Hindlimb muscle (tissue), 1 donor: Measurements from ENCODE around the gene NKPD1. TPM values are rescaled to one million over a fixed set of nuclear protein-coding genes. Genes with fewer than 3 reads are reported as not detected.
A peak's percentile ranks its signal among the peaks of the same experiment; 100 is the strongest.
"Not testable (repeated sequence)": the region's sequence is repeated elsewhere in the genome, so short reads cannot be mapped to it uniquely, and the experiment has no call there.

Source experiments
- DNase-seq: peaks from one replicate; pipeline ENCODE4 v3.0.0-alpha.2; 2013
- polyA plus RNA-seq: library from polyadenylated mRNA; unstranded; fragments of 120-200 nt; gene quantifications from one replicate; pipeline ENCODE4 v1.2.1, GENCODE V29; 2013; ENCODE audit not compliant: insufficient read length

The NKPD1 gene
- polyA plus RNA-seq, 1 donor, result 0.21 TPM

DNA sequence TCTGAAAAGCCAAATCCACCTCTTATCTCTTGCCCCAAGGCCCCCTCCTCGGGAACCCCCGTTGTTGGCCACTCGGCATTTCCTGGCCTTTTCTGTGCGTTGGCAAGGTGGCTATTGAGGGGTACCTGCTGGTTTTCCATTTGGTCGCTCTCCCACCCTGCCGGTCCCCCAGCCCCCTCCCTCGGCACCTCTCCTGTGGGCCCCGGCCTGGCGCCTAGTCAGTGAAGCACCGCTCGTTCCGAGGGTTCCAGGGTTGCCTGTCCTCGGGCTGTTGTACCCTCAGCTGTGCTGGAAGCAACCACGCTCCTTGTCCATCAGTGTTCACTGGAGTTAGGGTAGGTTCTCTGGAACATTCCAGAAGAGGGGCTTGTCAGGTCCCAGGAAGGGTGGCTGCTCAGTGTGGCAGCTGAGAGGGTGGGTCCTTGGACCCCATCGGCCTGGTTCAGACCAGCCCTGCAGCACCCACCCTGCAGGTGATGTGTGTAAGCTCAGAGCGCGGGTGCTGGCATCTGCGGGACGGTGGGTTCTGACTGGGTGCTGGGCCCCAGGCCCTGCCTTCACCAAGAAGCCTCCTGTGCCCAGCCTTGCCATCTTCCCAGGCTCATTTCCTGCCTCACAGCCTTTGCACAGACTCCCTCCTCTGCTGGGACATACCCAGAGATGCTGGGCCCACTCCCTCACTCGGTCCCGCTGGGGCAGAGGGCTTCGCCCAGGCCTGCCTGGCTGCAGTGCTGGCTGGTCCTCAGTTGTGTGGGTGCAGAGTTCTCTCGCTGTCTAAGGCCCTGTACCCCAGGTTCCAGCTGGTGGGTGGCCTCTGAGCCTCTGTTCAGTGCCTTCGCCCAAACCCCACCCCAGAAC is 21.3 kb downstream of the NKPD1 start:
- no peak for DNase-seq

DNA sequence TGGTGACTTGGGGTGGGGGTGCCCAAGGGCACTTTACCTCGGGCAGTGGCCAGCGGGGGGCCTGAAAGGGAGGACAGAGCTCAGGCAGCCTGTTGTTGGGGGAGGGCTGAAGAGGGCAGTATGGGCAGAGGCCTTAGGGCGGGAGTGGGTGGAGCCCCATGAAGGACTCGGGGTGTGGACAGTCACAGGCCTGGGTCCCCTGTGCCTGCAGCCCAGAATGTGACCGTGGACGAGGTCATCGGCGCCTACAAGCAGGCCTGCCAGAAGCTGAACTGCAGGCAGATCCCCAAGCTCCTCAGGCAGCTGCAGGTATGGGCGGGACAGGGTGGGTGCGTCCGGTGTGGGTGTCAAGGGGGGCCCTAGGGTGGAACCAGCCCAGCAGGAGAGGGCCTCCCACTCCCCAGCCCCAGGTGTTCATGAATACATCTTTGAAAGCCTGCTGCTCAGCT is 22.5 kb downstream of the NKPD1 start:
- no peak for DNase-seq

DNA sequence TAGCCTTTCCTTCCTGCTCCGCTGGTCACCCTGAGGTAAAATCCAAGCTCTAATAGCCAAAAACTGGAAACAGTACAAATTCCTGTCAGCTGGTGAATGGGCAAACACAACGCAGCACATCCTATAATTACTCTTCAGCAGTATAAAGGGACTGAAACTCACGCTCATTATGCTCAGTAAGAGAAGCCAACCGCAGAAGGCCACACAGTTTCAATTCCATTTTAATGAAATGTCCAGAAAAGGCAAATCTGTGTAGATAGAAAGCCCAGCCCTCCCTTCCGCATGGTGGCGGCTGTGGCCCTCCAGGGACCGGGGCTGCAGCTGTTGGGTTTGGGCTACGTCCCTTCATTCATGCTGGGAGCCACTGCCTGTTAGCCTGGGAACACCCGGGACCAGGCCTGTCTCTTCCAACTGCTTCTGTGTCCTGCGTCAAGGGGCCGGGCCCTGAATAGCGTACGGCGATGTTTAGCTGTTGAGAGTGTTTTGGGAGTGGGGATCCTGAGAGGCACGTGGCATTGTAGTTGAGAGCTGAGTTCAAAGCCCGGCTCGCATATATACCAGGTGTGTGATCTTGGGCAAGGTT is 23.5 kb downstream of the NKPD1 start:
- peak; percentile 76 for DNase-seq

DNA sequence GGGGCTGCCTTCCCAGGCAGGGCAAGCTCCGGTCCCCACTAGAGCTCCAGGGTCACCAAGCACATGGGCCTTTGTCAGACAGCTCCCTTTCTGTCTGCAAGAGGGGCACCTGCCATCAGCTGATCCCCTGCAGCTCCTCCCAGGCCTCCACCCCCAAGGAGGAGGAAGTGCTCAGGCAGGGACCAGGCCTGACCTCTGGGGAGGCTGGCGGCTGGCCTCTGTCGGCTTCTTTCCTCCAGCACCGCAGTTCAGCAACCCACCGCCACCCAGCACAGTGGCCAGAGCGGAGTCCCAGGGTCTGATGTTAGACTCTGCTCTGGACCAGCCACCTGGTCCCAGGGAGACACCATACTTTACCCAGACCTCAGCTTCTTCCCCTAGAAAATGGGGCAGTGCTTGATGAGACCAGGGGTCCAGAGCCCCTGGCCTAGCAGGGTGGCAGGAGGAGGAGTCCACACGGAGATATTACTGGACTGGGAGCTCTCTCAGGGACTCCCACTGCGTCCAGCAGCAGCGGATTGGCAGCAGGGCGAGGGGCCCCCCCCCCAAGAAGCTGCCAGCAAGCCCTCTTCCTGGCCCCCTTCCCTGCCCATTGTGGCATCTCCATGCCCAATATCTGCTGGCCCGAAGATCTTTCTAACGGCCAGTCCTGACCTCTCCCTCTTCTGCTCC is 24.1 kb downstream of the NKPD1 start:
- DNase-seq, result no peak

DNA sequence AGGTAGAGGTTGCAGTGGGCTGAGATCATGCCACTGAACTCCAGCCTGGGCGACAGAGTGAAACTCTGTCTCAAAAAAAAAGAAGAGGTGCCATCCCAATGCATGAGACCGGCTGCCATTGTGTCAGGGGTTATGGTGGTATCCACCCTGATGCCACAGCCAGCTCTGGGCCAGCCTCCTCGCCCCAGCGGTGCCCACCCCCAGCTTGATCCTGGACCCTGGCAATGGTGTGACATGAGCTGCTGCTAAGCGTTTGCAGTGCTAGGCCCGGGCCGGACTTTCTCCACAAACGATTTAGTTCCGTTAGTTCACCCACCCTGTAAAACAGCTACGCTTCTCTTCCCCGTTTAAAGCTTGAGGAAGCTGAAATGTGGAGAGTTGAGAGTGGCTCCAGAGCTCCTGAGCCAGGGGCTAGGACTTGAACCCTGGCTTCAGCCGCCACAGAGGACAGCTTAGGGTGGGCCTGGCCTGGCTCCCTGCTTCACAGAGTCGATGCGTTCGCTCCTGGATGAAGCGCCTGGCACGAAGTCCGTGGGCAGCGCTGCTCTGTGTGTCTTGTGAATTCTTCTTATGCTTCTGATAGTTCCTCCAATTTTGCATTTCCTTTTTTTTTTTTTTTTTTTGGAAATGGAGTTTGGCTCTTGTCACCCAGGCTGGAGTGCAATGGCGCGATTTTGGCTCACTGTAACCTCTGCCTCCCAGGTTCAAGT is 25.5 kb downstream of the NKPD1 start:
- DNase-seq, result no peak

DNA sequence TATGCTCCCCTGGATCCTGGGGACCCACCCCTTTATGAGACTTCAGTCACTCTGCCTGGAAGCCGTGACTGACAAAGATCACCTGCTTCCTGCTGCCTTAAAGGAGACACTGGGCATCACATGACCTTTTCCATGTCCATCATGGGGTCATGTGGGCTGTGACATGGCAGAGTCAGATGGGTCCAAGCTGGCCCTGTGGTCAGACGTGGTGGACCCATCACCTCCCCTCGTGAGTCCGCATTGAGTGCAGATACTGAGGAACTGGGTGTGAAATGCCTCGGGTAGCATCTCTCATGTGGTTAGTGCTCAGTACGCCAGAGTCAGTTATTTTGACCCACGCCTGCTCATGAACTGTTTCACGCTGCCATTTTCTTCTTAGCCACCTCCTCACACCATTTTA is 27.1 kb downstream of the NKPD1 start:
- DNase-seq, result no peak

DNA sequence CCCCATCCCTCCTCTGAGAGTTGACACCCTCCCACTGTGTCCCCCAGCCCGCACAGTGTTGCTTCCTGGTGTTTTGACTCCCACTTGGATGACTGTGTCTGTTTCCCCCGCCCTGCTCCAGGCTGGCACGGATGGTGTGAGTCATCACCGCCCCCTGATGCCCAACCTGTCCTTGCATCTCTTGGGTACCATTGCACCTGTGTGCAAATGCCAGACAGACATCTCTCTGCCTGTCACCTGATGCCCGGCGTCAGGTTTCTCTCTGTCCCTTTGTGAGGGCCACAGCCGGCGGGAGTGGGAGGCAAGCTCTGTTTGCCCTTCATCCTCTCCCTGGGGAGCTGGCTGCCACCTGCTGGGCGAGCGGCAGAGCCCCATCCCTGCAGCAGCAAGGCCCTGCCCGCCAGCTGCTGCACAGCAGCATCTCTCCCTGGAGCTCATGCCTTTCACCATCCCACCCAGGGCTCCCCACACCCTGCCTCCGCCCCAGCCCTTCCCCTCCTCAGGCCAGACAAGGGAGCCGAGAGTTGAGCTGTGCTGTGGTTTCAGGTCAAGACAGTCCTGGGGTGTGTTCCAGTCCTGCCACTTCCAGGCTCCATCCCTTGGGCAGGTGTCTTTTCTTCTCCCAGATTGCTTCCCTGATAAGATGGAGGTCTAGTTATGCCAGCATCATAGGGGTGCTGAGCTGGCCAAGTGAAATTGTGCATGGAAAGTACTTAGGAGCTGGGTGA is 29.7 kb downstream of the NKPD1 start:
- DNase-seq, result no peak

DNA sequence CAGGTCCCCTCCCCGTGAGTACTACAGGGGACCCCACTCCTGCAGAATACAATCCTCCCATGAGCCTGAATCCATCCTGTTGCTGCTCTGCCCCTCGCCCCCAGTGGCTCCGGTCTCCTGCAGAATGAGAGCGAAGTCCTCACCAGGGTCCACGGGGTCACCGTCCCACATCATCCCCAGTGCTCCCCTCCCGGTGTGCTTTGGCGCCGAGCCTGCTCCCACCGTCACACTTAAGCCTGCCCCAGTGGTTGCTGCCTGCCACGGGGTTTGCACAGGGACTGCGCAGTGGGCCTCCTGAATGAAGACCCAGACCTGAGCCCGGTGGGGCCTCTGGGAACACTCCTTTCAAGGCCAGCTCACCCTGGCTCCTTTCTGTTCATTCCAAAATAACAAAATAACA is 30.5 kb downstream of the NKPD1 start:
- no peak for DNase-seq

DNA sequence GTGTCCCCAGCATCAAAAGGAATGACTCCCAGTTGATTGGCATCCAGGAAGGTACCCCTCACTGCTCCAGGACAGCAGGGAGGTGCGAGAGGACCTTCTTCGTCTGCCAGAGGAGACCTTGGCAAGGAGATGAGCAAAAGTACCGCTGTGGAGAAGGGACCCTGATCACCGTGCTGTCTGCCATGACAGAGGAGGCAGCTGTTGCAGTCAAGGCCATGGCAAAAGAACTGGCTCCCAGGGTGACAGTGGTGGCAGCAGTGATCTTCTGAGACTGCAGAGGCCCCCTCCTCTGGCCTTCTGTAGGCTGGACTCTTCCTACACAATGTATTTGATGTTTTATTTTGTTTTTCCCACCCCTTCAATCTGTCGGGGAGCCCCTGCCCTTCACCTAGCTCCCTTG is 32.0 kb downstream of the NKPD1 start:
- no peak for DNase-seq

DNA sequence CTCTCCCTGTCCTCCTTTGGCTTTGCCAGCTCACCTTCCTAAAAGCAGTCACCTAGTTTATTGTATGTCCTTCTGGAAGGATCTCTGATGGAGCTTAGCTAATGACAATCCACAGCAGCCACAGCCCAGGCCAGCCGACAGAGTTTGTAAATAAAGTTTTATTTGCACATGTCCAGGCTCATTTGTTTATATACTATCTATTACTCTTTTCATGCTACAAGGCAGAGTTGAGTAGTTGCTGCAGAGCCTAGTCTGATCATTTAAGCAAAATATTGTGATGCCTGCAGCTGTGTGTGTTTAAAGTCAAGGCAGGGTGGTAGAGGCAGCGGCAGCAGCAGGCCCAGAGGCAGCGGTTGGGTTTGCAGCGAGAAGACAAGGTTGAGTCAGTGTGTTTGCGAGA is 32.6 kb downstream of the NKPD1 start:
- no peak for DNase-seq

DNA sequence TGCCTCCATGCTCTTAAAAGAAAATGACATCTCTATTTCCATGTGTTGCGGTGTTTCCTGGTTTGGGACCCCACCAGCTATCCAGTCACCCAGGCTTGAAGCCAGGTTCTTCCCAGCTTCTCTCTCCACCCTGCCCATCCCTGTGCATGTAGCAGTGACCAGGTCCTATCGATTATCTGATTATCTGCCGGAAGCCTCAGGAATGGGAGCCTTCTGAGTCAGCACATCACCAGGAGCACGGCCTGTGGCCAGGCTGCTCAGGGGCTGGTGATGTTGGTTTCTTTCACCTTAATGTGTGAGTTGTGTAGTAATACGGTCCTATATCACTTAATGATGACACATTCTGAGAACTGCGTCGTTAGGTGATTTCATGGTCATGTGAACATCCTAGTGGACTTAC is 34.1 kb downstream of the NKPD1 start:
- no peak for DNase-seq

DNA sequence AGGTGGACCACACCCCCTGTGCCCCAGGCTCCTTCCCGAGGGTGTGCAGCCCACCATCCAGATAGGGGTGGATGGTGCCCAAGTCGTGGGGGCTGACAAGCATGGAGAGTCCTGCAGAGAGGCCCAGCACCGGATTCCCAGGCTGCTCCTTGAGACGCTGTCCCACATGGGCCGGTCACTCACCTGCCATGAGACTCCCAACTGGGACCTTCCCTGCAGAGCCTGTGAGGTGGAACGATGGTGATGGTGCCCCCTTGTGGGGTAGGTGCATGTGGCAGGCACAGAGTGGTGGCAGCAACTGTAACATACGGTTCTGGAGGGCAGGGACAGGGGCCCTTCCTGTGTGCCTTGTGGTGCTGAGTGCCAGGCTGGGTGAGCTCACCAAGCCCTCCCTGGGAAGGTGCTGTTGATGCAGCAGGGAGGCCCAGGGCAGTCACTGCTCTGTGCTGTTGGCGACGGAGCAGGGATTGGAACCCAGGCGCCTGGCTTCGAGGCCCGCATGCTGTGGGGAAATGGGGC is 34.7 kb downstream of the NKPD1 start:
- no peak for DNase-seq

DNA sequence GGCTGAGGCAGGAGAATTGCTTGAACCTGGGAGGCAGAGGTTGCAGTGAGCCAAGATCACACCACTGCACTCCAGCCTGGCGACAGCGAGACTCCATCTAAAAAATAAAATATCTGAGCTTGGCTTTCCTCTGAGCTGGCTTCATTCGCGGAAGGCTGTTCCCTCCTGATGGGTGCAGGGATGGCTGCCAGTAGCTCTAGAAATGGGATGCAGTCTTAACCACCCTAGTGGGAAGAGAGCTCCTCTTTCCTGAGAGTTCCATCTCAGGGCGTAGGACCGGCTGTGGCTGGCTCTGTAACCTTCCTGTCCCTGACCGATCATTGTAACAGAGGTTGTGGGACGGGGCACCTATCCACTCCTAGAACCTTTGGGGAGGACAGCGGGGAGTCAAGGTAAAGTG is 35.4 kb downstream of the NKPD1 start:
- no peak for DNase-seq

DNA sequence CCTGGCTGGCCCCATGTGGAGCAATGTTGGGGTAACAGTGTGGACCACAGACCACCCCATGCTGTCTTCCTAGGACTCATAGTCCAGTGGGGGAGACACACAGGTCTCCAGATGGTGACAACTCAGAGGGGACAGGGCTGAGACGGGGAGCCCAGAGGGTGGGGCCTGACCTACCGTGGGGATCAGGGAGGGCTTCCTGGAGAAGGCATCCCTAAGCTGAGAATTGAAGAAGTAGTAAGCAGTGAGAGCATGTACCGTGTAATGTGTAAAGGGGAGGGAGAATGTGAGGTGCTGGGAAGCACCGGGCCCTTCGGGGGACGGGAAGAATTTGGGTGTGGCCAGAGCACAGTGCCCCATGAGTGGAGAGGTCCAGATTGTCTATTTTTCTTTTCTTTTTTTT is 36.8 kb downstream of the NKPD1 start:
- no peak for DNase-seq

DNA sequence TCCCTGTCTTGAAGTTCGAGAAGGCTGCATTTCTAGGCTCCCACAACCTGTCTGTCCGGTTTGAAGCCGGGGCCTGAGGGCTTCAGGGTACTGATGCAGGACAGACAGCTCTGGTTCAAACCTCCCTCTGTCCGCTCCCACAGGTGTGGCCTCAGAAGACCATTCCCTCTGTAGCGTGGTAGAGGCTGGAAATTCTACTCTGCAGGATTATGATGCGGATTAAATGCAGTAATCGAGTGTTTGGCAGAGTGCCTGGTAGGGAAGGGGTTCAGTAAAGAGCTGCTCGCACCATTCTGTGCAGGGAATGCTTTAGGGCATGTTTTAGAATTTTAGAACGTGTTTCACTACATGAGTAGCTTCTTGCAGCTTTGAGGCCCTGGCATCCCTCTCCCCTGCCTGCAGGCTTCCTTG is 37.3 kb downstream of the NKPD1 start:
- DNase-seq, result no peak

DNA sequence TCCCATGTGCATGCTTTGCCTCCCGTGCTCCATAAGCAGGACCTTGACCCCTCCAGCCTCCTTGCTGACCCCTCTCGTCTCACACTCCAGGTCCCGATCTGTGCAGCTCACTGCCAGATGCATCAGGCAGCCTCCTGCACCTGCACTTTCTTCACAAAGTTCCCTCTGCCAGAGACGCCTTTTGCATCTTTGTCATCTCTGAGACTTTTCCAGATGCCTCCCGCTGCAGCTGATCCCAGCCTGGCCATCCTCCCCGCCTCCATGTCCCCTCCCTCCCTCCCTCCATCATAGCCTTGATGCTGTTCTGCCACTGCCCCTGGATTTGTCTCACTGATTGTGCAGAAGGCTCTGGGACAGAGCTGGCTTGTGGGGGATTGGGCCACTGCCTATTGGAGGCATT is 38.0 kb downstream of the NKPD1 start:
- no peak for DNase-seq

DNA sequence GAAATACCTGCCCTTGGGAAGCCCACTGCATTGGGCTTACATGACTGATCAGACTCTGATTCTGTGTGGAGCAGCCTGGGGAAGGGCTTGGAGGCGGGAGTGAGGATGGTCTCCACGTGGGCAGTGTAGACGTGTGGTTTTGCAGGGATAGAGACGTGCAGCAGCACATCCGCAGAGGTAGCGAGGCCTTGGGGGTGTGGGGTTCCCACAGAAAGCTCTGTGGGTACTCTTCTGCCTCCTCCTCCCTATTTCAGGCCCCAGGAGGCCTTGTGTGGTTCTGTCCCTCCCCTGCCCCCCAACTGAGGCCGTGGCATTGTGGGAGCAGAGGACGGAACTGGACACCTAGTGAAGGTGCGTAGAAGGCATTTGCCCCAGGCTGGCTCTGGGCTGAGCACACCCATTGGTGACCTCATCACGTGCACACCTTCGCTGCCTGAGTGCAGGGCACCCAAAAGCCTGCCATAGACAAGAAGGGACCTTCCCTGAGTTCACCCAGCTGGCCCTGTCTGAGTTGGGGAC is 38.9 kb downstream of the NKPD1 start:
- DNase-seq, result no peak

DNA sequence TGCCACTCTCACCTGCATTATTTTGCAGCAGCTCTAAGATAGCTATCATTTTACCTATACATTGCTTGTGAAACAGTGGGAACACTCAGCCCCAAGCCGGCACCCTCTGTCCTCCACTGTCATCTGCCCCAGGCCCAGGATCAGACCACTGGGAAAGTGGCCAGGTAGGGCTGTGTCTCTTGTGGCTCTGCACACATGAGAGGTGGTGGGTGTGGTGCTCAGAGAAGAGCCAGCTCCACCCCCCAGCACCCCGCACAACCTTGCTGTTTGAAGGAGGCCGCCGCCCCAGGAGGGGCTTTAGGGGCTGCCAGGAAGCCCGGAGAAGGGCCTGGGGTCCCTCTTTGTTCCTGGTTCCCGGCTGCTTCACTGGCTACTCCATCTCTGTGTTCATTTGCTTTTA is 41.2 kb downstream of the NKPD1 start:
- DNase-seq, result no peak

DNA sequence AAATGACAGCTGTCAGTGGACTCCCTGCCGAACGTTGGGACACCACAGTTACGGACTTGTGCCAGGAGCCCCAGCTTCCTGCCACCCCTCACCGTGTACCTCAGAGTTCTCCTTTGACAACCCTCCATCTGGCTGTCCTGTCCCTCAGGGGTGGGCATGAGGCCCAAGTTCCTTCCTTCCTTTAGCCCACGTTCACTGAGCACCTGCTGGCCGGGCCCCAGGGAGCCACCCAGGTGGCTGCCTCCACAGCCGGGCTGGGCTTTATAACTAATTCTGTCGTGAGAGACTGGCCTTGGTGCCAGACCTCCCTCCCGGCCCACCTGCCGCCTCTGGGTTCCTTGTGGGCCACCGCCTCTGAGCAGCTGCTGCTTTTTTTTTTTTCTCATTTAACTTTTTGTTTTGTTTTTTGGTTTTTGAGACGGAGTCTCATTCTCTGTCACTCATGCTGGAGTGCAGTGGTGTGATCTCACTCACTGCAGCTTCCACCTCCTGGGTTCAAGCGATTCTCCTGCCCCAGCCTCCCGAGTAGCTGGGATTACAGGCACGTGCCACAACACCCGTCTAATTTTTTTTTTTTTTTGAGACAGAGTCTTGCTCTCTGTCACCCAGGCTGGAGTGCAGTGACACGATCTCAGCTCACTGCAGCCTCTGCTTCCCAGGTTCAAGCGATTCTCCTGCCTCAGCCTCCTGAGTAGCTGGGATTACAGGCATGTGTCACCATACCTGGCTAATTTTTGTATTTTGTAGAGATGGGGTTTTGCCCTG is 42.0 kb downstream of the NKPD1 start:
- not testable (repeated sequence) for DNase-seq

DNA sequence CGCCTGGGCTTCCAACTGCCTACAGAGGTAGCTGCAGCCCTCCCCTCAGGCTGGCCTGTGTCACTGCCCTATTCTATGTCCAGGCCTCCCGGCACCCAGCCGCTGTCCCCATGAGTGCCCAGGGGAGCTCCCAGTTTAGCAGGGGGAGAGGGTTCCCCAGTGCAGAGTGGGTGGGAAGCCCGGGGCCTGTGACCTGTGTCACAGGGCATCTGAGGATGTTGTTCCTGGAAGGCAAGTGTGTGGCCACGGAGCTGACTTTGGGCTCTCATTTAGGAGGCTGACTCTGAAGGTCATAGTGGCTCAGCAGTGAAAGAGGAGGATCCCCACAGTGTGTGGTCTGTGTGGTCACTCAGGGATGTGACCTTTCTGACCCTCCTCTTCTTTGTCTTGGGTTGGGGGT is 42.7 kb downstream of the NKPD1 start:
- DNase-seq, result no peak

DNA sequence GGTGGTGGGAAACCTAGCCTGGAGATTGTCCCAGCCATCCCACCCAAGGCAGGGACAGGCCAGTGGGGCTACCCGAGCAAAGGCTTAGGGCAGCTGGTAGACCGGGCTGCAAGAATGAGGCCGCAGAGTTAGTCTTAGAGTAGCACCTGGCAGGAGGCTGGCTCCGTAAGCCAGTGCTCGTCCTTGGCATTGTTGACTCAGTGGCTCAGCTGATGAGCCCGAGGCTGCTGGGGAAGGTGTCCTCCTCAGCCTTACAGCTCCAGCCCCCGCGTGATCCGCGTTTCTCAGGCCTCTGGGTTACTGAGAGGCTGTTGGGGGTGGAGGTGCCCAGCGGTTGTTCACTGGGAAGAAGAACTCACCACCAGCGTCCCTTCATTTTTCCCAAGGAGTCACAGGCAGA is 43.1 kb downstream of the NKPD1 start:
- no peak for DNase-seq
